NCI-H1930 (cell line): ENCODE data around the gene RMDN2.

Source experiments
- DNase-seq, 2 experiments: peaks; one replicate each; lab custom pipeline; 2025; lab: John Stamatoyannopoulos, UW

Gene RMDN2

GRCh38 chr2:38039121-38039910 is 114.2 kb downstream of the RMDN2 start:
- no peak for DNase-seq

GRCh38 chr2:38045811-38046210 is 120.7 kb downstream of the RMDN2 start:
- DNase-seq: no peak

GRCh38 chr2:38056216-38056615 is 131.1 kb downstream of the RMDN2 start:
- no peak for DNase-seq

GRCh38 chr2:38057651-38058410 is 132.7 kb downstream of the RMDN2 start:
- DNase-seq: no peak

GRCh38 chr2:38060236-38061018 is 135.3 kb downstream of the RMDN2 start:
- DNase-seq: no peak

- DNase-seq: no peak
Measured at GRCh38 chr2:38064801-38065501, 139.9 kb downstream of the RMDN2 start.

- no peak for DNase-seq
Measured at GRCh38 chr2:38065502-38066135, 140.5 kb downstream of the RMDN2 start.

GRCh38 chr2:38066421-38067115 is 141.5 kb downstream of the RMDN2 start:
- no peak for DNase-seq
